GM23248 (cell line): Measurements from ENCODE around the gene ANAPC7.

ENCODE experiments used
- EZH2 ChIP-seq: fragments of 200-600 bp; sonication (generic); IDR thresholded peaks from 2 replicates; pipeline ENCODE4 v1.6.1; 2018; ENCODE audit warnings: antibody characterized with exemption, mild to moderate bottlenecking; ENCODE audit not compliant: insufficient read depth, poor library complexity, severe bottlenecking
- EZH2phosphoT487 ChIP-seq: fragments of 200-600 bp; sonication (generic); IDR thresholded peaks from 2 replicates; pipeline ENCODE4 v1.6.1; 2018; ENCODE audit warnings: antibody characterized with exemption, moderate library complexity, mild to moderate bottlenecking, low read depth; ENCODE audit not compliant: insufficient read depth

GRCh38 chr12:110343736-110344555, 59.6 kb downstream of the ANAPC7 start:
- TF ChIP-seq EZH2phosphoT487 (no peak), EZH2 (no peak)
